ENCODE results near the gene TIMM13.

DNA sequence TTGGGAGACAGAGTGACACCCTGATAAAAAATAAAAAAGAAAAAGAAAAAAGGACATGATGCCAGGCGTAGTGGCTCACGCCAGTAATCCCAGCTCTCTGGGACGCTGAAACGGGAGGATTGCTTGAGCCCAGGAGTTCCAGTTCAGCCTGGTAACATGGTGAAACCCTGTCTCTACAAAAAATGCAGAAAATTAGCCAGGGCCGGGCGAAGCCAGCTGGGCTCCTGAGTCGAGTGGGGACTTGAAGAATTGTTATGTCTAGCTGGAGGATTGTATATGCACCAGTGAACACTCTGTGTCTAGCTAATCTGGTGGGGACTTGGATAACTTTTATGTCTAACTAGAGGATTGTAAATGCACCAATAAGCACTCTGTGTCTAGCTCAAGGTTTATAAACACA is 35.0 kb downstream of the TIMM13 start:
- TF ChIP-seq POLR2A (IDR thresholded peaks at IDR 0.05; ENCODE audit: extremely low read depth, insufficient read length) = no peak
- TF ChIP-seq, protein P1, sequence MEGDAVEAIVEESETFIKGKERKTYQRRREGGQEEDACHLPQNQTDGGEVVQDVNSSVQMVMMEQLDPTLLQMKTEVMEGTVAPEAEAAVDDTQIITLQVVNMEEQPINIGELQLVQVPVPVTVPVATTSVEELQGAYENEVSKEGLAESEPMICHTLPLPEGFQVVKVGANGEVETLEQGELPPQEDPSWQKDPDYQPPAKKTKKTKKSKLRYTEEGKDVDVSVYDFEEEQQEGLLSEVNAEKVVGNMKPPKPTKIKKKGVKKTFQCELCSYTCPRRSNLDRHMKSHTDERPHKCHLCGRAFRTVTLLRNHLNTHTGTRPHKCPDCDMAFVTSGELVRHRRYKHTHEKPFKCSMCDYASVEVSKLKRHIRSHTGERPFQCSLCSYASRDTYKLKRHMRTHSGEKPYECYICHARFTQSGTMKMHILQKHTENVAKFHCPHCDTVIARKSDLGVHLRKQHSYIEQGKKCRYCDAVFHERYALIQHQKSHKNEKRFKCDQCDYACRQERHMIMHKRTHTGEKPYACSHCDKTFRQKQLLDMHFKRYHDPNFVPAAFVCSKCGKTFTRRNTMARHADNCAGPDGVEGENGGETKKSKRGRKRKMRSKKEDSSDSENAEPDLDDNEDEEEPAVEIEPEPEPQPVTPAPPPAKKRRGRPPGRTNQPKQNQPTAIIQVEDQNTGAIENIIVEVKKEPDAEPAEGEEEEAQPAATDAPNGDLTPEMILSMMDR (IDR thresholded peaks at IDR 0.05; ENCODE audit: low read depth, low read length) = no peak
